GM18861 (cell line): ENCODE results near the gene LY86.

ENCODE experiments used
- ATAC-seq: cut with Tn5 transposase; IDR thresholded peaks from one replicate; pipeline ENCODE4 v1.9.1; 2021; ENCODE audit not compliant: unreplicated experiment

The LY86 gene

GRCh38 chr6:6697620-6698019 is 109.1 kb downstream of the LY86 start:
- ATAC-seq: no peak

- no peak for ATAC-seq
Observed at GRCh38 chr6:6699741-6700367, 111.3 kb downstream of the LY86 start.

- no peak for ATAC-seq
Observed at GRCh38 chr6:6700407-6701270, 112.1 kb downstream of the LY86 start.

GRCh38 chr6:6701864-6702263 is 113.3 kb downstream of the LY86 start:
- ATAC-seq: no peak

- no peak for ATAC-seq
Observed at GRCh38 chr6:6703699-6704098, 115.2 kb downstream of the LY86 start.
